ENCODE data around the gene FLOT2. TPM values are rescaled to one million over a fixed set of nuclear protein-coding genes. Genes with fewer than 3 reads are reported as not detected.

FLOT2 gene
- 32.1 and 36.7 TPM in 2 replicates for total RNA-seq

DNA sequence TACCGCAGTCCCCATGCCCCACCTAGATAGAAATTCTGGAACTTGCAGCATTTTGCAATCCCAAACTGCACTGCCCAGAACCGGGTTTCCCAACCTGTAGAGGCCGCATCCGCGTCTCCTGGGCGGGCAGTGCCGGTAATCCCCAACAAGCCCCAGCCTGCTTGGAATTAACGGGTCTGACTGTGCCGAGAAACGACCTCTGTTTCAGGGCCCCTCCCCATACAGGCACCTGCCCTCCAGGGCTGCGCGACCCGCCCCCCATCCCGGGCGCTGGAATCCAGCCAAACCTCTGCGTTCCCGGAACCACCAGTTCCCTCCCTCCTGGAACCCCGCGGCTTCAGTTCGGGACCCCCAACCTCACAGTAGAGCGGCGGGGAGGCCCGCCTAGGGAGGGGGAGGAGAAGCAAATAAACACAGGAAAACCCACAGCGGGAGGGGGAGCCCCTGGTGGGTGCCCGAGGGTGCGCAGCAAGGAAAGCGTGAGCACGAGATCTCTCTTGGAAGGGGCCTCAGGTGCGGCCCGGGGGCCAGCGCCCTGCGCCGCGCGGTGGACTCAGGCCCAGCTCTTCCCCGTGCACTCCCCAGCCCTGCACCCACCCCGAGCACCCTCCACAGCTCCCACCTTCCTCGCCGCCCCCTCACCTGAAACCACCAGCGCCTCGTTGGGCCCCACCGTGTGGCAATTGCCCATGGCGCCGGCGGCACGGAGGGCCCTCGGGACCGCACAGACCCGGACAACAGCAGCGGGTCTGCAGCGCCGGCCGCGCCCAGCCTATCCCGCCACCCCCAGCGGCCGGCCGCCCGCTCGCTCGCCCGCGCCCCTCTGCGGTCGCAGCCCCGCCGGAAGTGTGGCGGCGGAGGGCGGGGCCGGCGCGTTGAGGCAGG, at the start of gene FLOT2:
FLOT2 (minus strand) TSS at position 850 of the 885 bp plus-strand sequence; CDS start at position 691, 159 bp downstream.

GRCh38 chr17:28902819-28903545, 5.4 kb upstream of the FLOT2 start, which contains the start of gene DHRS13:
Gene DHRS13, minus strand, starts transcription at chr17:28903079. Its CDS starts 135 bp downstream, at chr17:28902944.

GRCh38 chr17:28854457-28855335, 42.8 kb downstream of the FLOT2 start, which contains the start of gene ERAL1:
Gene ERAL1, plus strand, starts transcription at chr17:28855016. Its CDS starts 19 bp downstream, at chr17:28855035.

DNA sequence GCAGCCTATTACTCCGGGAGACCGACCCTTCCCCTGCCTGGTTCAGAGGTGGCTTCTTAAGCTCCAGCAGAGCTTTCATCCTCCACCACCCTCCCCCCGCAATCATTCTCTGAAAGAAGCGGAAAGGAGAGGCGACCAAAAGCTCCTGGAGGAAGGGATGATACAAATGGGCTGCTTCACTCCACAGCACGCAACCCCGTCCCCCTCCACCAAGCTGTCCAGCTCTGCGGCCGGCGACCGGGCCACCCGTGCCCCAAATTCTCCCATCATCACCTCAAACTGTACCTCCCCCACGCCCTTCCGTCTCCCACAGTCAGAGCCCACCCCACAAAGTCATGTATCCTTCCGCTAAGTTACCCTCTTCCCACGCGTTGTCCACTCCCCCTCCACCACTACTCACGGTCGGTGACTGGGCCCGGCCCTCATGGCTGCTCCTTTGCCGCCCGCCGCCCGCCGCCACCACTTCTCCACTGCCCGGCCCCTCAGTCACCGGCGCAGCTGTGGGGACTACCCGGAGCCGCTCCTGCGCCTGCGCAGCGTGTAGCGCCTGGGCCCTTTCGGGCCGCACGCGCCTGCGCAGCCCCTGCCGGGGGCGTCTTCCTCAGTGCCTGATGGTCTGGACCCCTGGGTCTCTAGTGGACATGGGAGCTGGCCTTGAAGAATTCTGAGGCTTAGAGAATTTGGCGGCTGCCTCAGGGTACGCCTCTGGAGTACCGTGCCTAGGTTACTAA, 55.1 kb downstream of the FLOT2 start, which contains the start of gene FAM222B:
FAM222B (minus strand) TSS at position 509 of the 731 bp plus-strand sequence. CDS start 76,123 bp downstream, outside the sequence.

Small RNA genes lying within 50 kb of the gene (small RNA-seq; reads per million reads assigned to genes)
- not detected for gene RF00019

Other genes starting within 250 kb of the FLOT2 start
- gene SDF2, start 235.8 kb downstream of the FLOT2 start, total RNA-seq: 24.2 and 37.1 TPM in 2 replicates
- 43.4 and 44.8 TPM in 2 replicates for gene SUPT6H, start 235.5 kb downstream of the FLOT2 start, total RNA-seq
- 1.4 and 1.8 TPM in 2 replicates for gene PROCA1, start 185.8 kb downstream of the FLOT2 start, total RNA-seq
- 142 and 146 TPM in 2 replicates for gene RAB34, start 179.9 kb downstream of the FLOT2 start, total RNA-seq
- gene RPL23A, start 177.7 kb downstream of the FLOT2 start, total RNA-seq: 406 and 856 TPM in 2 replicates
- 3.1 and 4.0 TPM in 2 replicates for gene TLCD1, start 171.5 kb downstream of the FLOT2 start, total RNA-seq
- 1.8 and 2.9 TPM in 2 replicates for gene NEK8, start 168.9 kb downstream of the FLOT2 start, total RNA-seq
- gene TRAF4, start 153.7 kb downstream of the FLOT2 start, total RNA-seq: 19.5 and 27.8 TPM in 2 replicates
- 3.7 and 5.7 TPM in 2 replicates for gene FAM222B, start 54.9 kb downstream of the FLOT2 start, total RNA-seq
- gene ERAL1, start 42.7 kb downstream of the FLOT2 start, total RNA-seq: 25.4 and 30.1 TPM in 2 replicates
- 4.8 and 5.5 TPM in 2 replicates for gene DHRS13, start 5.3 kb upstream of the FLOT2 start, total RNA-seq
- 16.2 and 22.1 TPM in 2 replicates for gene PHF12, start 53.8 kb upstream of the FLOT2 start, total RNA-seq
- gene SEZ6, start 108.3 kb upstream of the FLOT2 start, total RNA-seq: not detected in 2 replicates
- 1.4 and 1.5 TPM in 2 replicates for gene PIPOX, start 145.4 kb upstream of the FLOT2 start, total RNA-seq